HG03354 (cell line): Measurements from ENCODE around the gene CNTD1.

Source experiments
- ATAC-seq: cut with Tn5 transposase; IDR thresholded peaks from one replicate; pipeline ENCODE4 v1.9.1; 2021; ENCODE audit warnings: mild to moderate bottlenecking; ENCODE audit not compliant: unreplicated experiment, poor library complexity, severe bottlenecking

Gene CNTD1

DNA sequence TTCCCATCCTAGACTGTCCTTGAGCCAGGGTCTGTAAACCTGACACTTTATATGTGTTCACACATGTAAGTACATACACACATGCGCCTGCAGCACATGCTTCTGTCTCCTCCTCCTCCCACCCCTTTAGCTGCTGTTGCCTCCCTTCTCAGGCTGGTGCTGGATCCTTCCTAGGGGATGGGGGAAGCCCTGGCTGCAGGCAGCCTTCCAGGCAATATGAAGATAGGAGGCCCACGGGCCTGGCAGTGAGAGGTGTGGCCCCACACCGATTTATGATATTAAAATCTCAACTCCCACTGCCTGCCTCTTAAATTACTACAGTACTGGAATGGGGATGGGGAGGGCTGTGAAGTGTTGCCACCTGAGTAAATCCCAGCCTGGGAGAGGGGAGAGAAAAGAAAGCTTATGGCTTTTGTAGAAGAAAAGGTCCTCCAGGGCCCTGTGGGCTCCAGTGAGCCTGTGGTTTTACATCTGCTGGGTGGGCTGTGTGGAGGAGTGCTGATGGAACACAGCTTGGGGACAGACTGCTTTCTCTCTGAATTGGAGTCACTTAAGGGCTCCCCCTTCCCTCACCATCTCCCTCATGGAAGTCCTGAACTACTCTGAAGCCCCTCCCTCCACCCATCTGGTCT, 19.2 kb upstream of the CNTD1 start:
- no peak for ATAC-seq

DNA sequence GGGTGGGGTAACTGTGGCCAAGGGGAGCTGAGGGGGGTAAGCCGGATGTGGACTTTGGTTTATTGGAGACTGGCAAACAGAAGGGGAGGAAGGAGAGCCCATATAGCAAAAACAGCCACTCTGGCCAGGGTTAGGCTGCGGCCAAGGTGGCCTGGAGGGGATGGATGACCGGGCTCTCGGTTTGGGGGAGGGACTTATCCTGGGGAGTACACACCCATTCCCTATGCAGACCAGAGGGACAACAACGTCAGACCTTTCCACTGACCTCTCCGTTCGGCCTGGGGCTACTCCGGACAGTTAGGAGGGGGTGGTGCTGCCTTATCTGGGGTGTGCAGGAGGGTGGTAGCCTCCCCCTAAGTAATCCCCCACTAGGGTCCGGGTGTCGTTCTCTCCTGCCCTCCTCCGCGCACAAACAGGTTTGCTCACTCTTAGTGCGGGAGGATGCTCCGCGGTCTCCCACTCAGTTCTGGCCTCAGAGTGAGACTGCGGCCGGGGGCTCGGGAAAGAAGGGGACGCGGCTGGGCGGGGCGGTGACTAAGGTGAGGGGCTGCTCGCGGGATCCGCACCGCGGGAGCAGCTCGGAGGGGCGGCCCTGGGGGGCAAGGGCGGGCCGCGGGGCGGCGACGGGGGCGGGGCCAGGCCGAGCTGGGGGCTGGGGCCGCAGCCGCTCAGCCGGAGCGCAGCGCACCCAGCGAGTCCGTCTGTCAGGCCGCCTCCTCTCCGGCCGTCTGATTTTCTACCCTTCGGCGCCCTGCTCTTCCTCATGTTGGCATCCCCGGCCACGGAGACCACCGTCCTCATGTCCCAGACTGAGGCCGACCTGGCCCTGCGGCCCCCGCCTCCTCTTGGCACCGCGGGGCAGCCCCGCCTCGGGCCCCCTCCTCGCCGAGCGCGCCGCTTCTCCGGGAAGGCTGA, 18.5 kb upstream of the CNTD1 start, which contains the start of gene WNK4:
WNK4 (plus strand) TSS at position 675 of the 915 bp plus-strand sequence; CDS start at position 764, 89 bp downstream.
- no peak for ATAC-seq

DNA sequence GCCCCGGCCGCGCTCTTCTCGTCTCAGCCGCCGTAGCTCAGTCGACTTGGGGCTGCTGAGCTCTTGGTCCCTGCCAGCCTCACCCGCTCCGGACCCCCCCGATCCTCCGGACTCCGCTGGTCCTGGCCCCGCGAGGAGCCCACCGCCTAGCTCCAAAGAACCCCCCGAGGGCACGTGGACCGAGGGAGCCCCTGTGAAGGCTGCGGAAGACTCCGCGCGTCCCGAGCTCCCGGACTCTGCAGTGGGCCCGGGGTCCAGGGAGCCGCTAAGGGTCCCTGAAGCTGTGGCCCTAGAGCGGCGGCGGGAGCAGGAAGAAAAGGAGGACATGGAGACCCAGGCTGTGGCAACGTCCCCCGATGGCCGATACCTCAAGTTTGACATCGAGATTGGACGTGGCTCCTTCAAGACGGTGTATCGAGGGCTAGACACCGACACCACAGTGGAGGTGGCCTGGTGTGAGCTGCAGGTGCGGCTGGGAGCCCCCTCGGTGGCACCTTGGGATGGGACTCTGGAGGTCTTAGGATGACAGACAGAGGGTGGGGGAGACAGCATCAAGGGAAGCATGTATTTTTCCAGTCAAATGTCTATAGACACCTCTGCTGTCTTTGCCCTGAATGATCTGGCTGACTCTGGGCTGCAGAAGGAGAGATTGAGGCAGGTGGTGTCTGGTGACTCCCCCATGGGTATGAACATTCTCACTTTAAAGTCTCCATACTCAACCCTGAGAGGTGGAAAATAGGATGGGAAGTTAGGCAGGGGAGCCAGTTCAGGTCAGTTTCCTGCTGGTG, 17.6 kb upstream of the CNTD1 start:
- ATAC-seq = no peak

DNA sequence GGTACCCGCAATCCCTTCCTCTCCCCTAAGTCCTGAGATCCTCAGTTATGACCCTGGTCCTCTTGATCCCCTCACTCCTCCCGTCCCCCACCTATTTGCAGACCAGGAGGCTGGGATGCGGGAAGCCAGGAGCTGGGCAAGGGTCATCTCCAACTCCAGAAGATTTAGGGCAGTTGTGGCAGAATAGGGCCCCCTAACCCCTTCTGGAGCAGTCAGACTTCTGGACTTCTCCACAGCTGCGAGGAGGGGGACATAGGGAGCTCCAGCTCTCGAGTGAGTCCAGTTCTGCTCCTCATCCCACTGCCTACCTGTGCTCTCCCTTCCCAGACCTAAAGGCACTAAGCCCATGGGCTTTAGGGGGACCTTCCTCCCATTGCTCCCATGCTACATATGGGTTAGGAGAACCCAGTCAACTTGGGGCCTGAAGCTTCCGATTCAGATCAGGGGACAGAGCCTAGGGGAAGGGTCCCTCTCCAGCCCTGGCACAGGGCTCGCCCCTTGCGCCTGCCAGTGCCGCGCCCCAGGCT, 17.0 kb upstream of the CNTD1 start:
- ATAC-seq = no peak

DNA sequence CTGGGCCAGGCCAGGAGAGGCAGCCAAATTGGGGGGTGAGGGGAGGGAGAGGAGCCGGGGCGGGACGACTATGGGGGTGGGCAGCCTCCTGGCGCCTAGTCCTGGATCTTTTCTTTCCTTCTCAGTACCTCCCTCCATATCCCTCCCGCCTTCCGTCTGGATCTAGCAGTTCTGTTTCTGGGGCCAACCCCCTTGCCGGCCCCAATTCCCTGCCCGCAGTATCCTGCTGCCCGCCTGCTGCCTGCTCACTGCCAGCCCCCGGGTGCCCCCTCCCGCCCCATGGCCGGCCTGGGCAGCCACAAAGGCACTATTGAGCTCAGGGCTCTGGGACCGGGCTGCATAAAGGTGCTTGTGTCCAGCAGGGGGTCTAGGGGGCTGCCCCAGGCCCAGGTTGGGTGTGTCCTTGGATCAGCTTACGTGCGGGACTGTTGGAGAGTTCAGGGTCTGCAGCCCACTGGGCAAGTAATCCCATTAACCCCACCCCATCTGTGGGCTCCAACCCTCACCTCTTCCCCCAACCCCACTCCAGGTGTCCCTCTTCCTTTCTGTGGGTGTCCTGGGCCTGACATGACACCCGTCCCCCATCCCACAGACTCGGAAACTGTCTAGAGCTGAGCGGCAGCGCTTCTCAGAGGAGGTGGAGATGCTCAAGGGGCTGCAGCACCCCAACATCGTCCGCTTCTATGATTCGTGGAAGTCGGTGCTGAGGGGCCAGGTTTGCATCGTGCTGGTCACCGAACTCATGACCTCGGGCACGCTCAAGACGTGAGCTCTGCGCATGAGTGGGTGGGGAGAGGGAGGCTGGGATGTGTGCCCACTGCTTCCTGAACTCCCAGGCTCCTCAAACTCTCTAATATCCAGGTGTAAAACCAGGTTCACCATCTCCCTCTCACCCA, 16.2 kb upstream of the CNTD1 start:
- no peak for ATAC-seq

DNA sequence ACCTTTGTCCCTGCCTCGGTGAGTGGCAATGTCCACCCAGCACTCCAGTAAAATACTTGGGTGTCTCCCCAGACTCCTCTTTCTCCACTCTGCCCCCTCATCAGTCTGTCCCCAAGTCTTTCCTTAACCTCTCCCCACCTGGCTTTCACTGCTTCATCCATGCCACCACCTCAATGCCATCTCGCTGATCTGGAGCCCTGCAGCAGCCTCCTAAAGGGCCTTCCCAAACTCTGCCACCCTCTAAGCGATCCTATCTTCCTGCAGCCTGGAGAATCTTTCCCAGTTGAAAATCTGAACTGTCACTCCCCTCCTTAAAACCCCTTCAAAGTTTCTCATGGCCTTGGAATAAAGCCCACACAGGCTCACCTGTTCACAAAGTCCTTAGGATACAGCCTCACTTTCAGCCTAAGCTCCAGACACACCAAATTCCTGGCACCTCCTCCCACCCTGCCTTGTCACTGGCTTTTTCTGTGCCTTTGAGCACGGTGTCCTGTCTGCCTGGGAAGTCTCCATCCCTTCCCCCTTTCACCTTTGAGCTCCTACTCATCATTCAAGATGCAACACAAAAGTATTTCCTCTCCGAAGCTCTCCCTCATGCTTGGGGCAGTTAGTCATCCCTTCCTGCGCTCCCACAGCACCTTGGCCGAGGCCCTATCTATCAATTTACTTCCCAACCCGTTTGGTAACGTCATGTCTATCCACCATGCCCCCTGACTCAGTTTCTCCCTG, 15.4 kb upstream of the CNTD1 start:
- ATAC-seq = no peak

DNA sequence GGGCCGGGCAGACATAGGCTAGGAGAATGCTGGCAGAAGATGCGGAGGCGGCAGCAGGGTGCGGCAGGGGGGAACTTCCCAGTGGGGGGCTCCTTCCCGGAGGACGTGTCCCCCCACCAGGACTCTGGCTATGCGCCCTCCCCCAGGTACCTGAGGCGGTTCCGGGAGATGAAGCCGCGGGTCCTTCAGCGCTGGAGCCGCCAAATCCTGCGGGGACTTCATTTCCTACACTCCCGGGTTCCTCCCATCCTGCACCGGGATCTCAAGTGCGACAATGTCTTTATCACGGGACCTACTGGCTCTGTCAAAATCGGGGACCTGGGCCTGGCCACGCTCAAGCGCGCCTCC, 14.9 kb upstream of the CNTD1 start:
- ATAC-seq = no peak

DNA sequence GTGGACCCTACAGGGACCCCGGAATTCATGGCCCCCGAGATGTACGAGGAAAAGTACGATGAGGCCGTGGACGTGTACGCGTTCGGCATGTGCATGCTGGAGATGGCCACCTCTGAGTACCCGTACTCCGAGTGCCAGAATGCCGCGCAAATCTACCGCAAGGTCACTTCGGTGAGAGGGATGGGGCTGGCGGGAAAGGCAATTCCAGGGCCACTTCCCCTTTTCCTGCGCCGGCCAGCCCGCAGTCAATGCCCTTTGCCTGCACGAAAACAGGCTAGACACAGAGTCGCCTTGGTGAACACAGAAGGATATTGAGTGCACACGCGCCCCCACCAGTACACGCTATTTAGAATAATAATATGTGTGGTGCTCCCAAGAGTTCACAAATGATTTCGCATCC, 14.3 kb upstream of the CNTD1 start:
- no peak for ATAC-seq

DNA sequence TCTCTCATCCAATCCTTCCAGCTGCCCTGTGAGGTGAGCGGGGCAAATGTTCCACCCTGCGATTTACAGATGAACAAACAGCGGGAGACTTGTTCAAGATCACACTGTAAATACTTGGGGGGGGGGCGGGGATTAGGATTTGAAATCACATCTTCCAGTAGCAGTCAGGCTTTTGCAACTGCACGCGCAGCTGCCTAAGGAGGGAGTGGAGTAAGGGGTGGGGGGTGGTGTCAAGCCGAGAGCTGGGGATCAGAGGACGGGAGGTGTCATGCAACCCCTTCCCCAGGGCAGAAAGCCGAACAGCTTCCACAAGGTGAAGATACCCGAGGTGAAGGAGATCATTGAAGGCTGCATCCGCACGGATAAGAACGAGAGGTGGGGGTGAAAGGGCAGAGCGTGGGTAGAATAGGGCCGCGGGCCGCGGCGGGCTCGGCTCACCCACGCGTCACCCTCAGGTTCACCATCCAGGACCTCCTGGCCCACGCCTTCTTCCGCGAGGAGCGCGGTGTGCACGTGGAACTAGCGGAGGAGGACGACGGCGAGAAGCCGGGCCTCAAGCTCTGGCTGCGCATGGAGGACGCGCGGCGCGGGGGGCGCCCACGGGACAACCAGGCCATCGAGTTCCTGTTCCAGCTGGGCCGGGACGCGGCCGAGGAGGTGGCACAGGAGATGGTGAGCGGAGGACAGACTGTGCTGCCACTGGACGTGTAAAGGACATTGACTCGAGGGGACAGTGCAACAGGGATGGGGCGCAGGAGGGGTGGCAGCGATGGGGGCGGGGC, 13.7 kb upstream of the CNTD1 start:
- ATAC-seq = no peak

DNA sequence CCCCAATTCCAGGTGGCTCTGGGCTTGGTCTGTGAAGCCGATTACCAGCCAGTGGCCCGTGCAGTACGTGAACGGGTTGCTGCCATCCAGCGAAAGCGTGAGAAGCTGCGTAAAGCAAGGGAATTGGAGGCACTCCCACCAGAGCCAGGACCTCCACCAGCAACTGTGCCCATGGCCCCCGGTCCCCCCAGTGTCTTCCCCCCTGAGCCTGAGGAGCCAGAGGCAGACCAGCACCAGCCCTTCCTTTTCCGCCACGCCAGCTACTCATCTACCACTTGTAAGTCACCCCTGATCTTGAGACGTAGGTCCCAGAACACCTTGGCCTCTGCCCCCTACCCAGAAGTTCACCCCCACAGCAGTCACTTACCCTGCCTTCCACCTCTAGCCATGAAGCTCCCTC, 11.4 kb upstream of the CNTD1 start:
- ATAC-seq = no peak

DNA sequence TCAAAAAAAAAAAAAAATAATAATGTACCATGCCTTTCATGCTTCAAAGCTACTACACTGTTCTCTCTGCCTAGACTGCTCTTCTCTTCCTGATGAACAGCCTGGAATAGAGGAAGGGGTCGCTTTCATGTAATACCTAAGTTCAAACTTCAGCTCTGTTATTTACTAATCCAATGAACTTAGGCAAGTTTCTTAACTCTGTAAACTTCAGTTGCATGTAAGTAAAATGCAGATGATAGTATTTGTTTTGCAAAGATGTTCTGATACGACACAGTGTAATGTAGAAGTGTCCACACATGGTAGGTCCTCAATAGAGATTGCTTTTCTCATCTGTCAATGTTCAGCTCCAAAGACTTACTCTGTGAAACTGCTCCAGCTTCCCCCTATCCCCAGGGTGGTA, 6.7 kb upstream of the CNTD1 start:
- ATAC-seq = no peak

DNA sequence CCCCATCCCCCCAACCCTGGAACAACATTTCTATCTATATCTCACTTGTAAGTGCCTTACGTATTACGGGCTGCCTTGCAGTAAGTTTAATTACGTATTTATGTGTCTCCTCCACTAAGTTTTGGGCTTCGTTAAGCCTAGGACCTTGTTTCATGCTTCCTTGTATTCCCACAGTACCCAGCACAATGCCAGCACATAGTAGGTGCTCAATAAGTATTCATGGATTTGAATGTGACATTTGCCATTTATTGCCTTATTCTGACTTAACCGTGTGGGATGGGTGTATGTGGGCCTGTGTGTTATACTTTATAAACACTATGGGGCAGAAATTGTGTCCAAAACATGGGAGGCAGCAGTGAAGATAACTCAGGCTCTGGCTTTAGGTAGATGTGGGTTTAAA, 6.1 kb upstream of the CNTD1 start:
- ATAC-seq = no peak

DNA sequence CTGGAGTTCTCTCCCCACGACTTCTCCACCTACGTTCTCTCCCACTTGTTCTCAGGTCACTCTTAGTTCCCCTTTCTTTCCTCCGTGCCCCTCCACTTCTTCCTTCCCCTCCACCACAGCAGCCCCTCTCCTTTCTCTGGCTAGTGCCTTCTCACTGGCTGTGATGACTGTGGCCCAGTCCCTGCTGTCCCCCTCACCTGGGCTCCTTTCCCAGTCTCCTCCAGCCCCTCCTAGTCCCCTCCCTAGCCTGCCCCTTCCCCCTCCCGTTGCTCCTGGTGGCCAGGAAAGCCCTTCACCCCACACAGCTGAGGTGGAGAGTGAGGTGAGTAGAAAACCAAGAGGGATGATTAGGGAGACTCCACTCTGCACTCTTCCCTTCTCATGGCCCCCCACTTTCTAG, 3.6 kb upstream of the CNTD1 start:
- ATAC-seq = no peak

DNA sequence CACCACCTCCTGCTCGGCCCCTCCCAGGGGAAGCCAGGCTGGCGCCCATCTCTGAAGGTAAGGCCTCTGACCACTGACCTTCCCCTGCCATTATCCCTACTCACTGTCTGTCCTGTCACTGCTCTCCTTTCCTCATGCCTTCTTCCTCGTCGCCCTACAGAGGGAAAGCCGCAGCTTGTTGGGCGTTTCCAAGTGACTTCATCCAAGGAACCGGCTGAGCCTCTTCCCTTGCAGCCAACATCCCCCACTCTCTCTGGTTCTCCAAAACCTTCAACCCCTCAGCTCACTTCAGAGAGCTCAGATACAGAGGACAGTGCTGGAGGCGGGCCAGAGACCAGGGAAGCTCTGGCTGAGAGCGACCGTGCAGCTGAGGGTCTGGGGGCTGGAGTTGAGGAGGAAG, 3.2 kb upstream of the CNTD1 start:
- ATAC-seq = no peak

DNA sequence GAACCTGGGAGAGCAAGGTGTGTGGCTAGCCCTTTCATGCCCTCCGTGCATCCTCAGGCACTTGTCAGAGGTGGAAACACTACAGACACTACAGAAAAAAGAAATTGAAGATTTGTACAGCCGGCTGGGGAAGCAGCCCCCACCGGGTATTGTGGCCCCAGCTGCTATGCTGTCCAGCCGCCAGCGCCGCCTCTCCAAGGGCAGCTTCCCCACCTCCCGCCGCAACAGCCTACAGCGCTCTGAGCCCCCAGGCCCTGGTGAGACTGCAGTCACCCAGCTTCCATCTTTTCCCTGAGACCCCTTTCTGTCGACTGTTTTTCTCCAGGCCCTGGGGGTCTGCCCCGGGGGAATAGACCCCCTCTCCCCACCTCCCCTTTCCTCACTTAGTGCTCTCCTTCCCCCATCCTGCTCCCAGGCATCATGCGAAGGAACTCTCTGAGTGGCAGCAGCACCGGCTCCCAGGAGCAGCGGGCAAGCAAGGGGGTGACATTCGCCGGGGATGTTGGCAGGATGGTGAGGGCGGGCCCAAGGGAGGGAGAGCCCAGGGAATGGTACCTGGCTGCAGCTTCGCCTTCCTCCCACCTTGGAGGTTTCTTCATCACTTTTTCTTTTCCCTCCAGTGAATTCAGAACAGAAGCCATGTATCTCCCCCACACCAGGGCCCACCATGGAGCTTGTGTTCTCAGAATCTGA, 2.4 kb upstream of the CNTD1 start:
- no peak for ATAC-seq

DNA sequence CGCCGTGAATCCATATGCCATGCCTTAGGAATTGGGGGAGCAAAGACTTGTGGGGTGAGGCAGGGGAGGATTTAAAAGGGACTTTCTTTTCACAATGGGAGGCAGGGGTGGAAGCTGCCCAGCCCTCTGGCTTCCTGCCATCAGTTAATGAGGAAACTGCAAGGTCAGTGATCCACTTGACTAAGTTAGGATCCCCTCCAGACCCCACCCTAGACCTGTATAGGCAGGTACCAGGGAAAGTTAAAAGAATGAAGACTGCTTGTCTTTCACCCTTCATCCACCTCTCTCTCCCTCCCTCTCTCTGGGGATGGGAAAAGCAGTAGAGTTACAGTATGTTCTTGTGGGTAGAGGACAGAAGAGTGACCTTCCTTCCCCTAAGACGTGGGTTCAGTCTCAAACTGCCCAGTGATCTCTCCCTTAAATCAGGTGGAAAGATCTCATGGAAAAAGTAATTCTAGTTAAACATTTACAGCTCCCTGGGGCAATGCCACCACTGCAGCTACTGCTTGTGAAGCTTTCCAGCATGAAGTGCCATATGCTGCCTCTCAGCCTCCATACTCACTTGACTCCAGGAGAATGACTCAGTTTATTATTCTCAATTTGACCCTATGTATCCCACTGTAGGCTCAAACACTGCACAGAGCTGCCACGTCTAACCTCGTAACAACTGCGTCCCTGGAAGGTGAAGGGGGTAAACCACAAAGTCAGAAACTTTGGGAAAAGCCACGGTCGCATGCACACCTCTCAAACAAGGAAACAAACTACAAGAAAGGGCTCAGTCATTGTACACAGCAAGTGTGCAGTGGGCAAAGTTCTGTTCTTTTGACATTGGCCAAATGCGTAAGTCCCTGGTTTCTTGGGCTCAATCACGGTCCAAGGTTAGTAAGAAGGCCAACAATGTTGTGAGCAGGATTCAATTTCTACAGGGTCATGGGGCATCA, 1.3 kb upstream of the CNTD1 start:
- ATAC-seq = no peak
